HG02852 (cell line): ENCODE results near the gene CALML5.

Experiments used
- ATAC-seq: cut with Tn5 transposase; IDR thresholded peaks from one replicate; pipeline ENCODE4 v1.9.1; 2021; ENCODE audit warnings: mild to moderate bottlenecking, moderate library complexity; ENCODE audit not compliant: unreplicated experiment

The CALML5 gene

GRCh38 chr10:5534051-5534821, 34.9 kb upstream of the CALML5 start:
- ATAC-seq = no peak

GRCh38 chr10:5533098-5533731, 33.8 kb upstream of the CALML5 start:
- no peak for ATAC-seq

GRCh38 chr10:5532618-5533097, 33.3 kb upstream of the CALML5 start:
- ATAC-seq = no peak

GRCh38 chr10:5532307-5532605, 32.9 kb upstream of the CALML5 start:
- no peak for ATAC-seq

- no peak for ATAC-seq
Measured at GRCh38 chr10:5531558-5532306, 32.4 kb upstream of the CALML5 start.

- ATAC-seq = no peak
Measured at GRCh38 chr10:5530846-5531557, 31.6 kb upstream of the CALML5 start.

GRCh38 chr10:5530412-5530806, 31.0 kb upstream of the CALML5 start:
- ATAC-seq = no peak

GRCh38 chr10:5529702-5530411, 30.5 kb upstream of the CALML5 start:
- ATAC-seq = no peak

GRCh38 chr10:5528989-5529701, 29.8 kb upstream of the CALML5 start:
- ATAC-seq = no peak

GRCh38 chr10:5527332-5528200, 28.2 kb upstream of the CALML5 start:
- ATAC-seq = no peak

- ATAC-seq = no peak
Measured at GRCh38 chr10:5526691-5527331, 27.4 kb upstream of the CALML5 start.

GRCh38 chr10:5525561-5526341, 26.4 kb upstream of the CALML5 start:
- ATAC-seq = no peak

- no peak for ATAC-seq
Measured at GRCh38 chr10:5524641-5525560, 25.5 kb upstream of the CALML5 start, which contains the start of gene CALML3. CALML3 (plus strand) TSS chr10:5524961; CDS start chr10:5525086, 125 bp downstream.

- no peak for ATAC-seq
Measured at GRCh38 chr10:5523796-5524574, 24.6 kb upstream of the CALML5 start.

- no peak for ATAC-seq
Measured at GRCh38 chr10:5522913-5523560, 23.7 kb upstream of the CALML5 start.
